HCT116 (cell line): ENCODE data around the gene KPNA4. TPM values are rescaled to one million over a fixed set of nuclear protein-coding genes. Genes with fewer than 3 reads are reported as not detected.

Experiments used
- ATAC-seq: fragments of 200-7000 bp; cut with Tn5 transposase; 2 replicates; pipeline ENCODE4 v1.9.1; 2020; ENCODE audit warnings: mild to moderate bottlenecking, moderate library complexity
- BruUV-seq: library from RNA; stranded (reverse); fragments of 400-500 nt; replicated peaks from 2 replicates; lab custom pipeline; 2021; lab: Mats Ljungman, UMichigan
- CTCF ChIA-PET: fragments of 300-600 bp; sonication (Branson Sonifier 250); formaldehyde crosslinking; loops from one replicate; lab custom pipeline; 2021; ENCODE audit warnings: antibody characterized with exemption; lab: Charles Lee
- POLR2A ChIA-PET: fragments of 300-600, 350-600 bp; sonication (Branson Sonifier 250); formaldehyde crosslinking; loops from one replicate; lab custom pipeline; 2021; ENCODE audit warnings: antibody characterized with exemption; lab: Charles Lee
- RAD21 ChIA-PET, 2 experiments: fragments of 300-600 bp; sonication (Branson Sonifier 250); formaldehyde crosslinking; loops; one replicate each; lab custom pipeline; 2023; ENCODE audit warnings: low total read pairs in 2 of 2; ENCODE audit not compliant: uncharacterized antibody in 2 of 2, unreplicated experiment in 2 of 2, low non-redundant PET in 1 of 2; lab: Charles Lee
- DNase-seq: peaks from one replicate; pipeline ENCODE4 v3.0.0-alpha.2; 2010; ENCODE audit warnings: low read depth, low spot score
- H2AFZ ChIP-seq: fragments of 200-600 bp; shearing (Covaris generic), sonication (generic); 2 replicates; pipeline ENCODE4 v1.6.1; 2017; ENCODE audit warnings: low read depth, mixed run types, mixed read lengths, antibody characterized with exemption, low read length; ENCODE audit not compliant: poor library complexity, severe bottlenecking
- H3K27ac ChIP-seq: 2 replicates; pipeline ENCODE4 v1.5.1; 2012; ENCODE audit warnings: low read depth, low read length
- H3K27me3 ChIP-seq: fragments of 200-600 bp; sonication (generic); 2 replicates; pipeline ENCODE4 v1.6.1; 2016; ENCODE audit warnings: mixed run types, low read length, mixed read lengths; ENCODE audit not compliant: insufficient read depth
- H3K36me3 ChIP-seq, 2 experiments: fragments of 200-500 bp in 1 of 2; fragments of 200-600 bp in 1 of 2; sonication (Bioruptor generic) in 1 of 2; sonication (generic) in 1 of 2; 2 replicates each; pipeline versions ENCODE4 v1.5.1 to v1.6.1; 2014 to 2016; ENCODE audit warnings: low read length in 2 of 2, inconsistent platforms in 1 of 2, mixed read lengths in 1 of 2, mixed run types in 1 of 2; ENCODE audit not compliant: insufficient read depth in 2 of 2, control insufficient read depth in 1 of 2
- H3K4me1 ChIP-seq, 2 experiments: fragments of 200-600 bp in 1 of 2; sonication (generic) in 1 of 2; 2 replicates each; pipeline versions ENCODE4 v1.5.1 to v1.6.1; 2012 to 2017; ENCODE audit warnings: low read length in 2 of 2, inconsistent platforms in 1 of 2, mild to moderate bottlenecking in 1 of 2, mixed read lengths in 1 of 2, mixed run types in 1 of 2, moderate library complexity in 1 of 2; ENCODE audit not compliant: insufficient read depth in 2 of 2, control insufficient read depth in 1 of 2
- H3K4me2 ChIP-seq: fragments of 200-600 bp; sonication (generic); 2 replicates; pipeline ENCODE4 v1.6.1; 2017; ENCODE audit warnings: mixed run types, low read length, mixed read lengths
- H3K4me3 ChIP-seq, 2 experiments: fragments of 200-600 bp in 1 of 2; sonication (generic) in 1 of 2; replicated peaks in 1 of 2; 2 replicates each; pipeline ENCODE4 v1.5.1; 2011 to 2016; ENCODE audit warnings: low read length in 2 of 2, control low read depth in 1 of 2, low read depth in 1 of 2, mild to moderate bottlenecking in 1 of 2, mixed read lengths in 1 of 2, mixed run types in 1 of 2
- H3K79me2 ChIP-seq: fragments of 200-600 bp; sonication (generic); 2 replicates; pipeline ENCODE4 v1.6.1; 2017; ENCODE audit warnings: mild to moderate bottlenecking, mixed run types, low read length, moderate library complexity, mixed read lengths; ENCODE audit not compliant: insufficient read depth
- H3K9ac ChIP-seq: fragments of 200-600 bp; sonication (generic); 2 replicates; pipeline ENCODE4 v1.6.1; 2016; ENCODE audit warnings: low read length, mixed read lengths
- H3K9me2 ChIP-seq: fragments of 200-600 bp; sonication (generic), shearing (Covaris generic); 2 replicates; pipeline ENCODE4 v1.6.1; 2017; ENCODE audit warnings: mixed run types, mild to moderate bottlenecking, moderate library complexity; ENCODE audit not compliant: insufficient read depth
- H3K9me3 ChIP-seq, 2 experiments: fragments of 200-500 bp in 1 of 2; fragments of 200-600 bp in 1 of 2; sonication (Bioruptor generic) in 1 of 2; sonication (generic) in 1 of 2; 2 replicates each; pipeline ENCODE4 v1.6.1; 2014 to 2017; ENCODE audit warnings: low read length in 2 of 2, mixed read lengths in 2 of 2, inconsistent platforms in 1 of 2, low read depth in 1 of 2, mild to moderate bottlenecking in 1 of 2, mixed run types in 1 of 2, moderate library complexity in 1 of 2; ENCODE audit not compliant: control insufficient read depth in 1 of 2, insufficient read depth in 1 of 2
- H4K20me1 ChIP-seq: fragments of 200-600 bp; sonication (generic), shearing (Covaris generic); 2 replicates; pipeline ENCODE4 v1.6.1; 2017; ENCODE audit warnings: mixed run types, mild to moderate bottlenecking, moderate library complexity; ENCODE audit not compliant: insufficient read depth
- CBX3 ChIP-seq: IDR thresholded peaks from 2 replicates; pipeline ENCODE4 v1.6.1; 2012; ENCODE audit warnings: low read depth
- EGR1 ChIP-seq: IDR thresholded peaks from 2 replicates; pipeline ENCODE4 v1.6.1; 2012; ENCODE audit warnings: low read depth
- EZH2phosphoT487 ChIP-seq: fragments of 200-600 bp; IDR thresholded peaks from 2 replicates; pipeline ENCODE4 v1.6.1; 2018; ENCODE audit warnings: antibody characterized with exemption, borderline replicate concordance
- FOSL1 ChIP-seq: IDR thresholded peaks from 2 replicates; pipeline ENCODE4 v1.6.1; 2012; ENCODE audit warnings: low read depth
- JUND ChIP-seq: IDR thresholded peaks from 2 replicates; pipeline ENCODE4 v1.6.1; 2012
- POLR2AphosphoS5 ChIP-seq: IDR thresholded peaks from 2 replicates; pipeline ENCODE4 v1.6.1; 2011; ENCODE audit warnings: mild to moderate bottlenecking, low read depth, low read length, moderate library complexity
- RAD21 ChIP-seq: IDR thresholded peaks from 2 replicates; pipeline ENCODE4 v1.6.1; 2012; ENCODE audit warnings: low read depth, mild to moderate bottlenecking
- SIN3A ChIP-seq: IDR thresholded peaks from 2 replicates; pipeline ENCODE4 v1.6.1; 2012; ENCODE audit warnings: low read depth
- SRF ChIP-seq: IDR thresholded peaks from 2 replicates; pipeline ENCODE4 v1.6.1; 2012; ENCODE audit warnings: low read depth
- TCF7L2 ChIP-seq: IDR thresholded peaks from 2 replicates; pipeline ENCODE4 v1.7.0; 2011; ENCODE audit warnings: borderline replicate concordance, inconsistent platforms; ENCODE audit not compliant: insufficient read depth, insufficient read length; ENCODE audit errors: extremely low read depth
- YY1 ChIP-seq: IDR thresholded peaks from 2 replicates; pipeline ENCODE4 v1.6.1; 2011; ENCODE audit warnings: low read length, low read depth, moderate library complexity, mild to moderate bottlenecking; ENCODE audit not compliant: insufficient replicate concordance; ENCODE audit errors: extremely low read depth
- ZFX ChIP-seq: fragments of 450-650 bp; IDR thresholded peaks from 2 replicates; pipeline ENCODE4 v1.6.1; 2017
- ZNF274 ChIP-seq: fragments of 200-500 bp; sonication (Bioruptor generic); IDR thresholded peaks from 2 replicates; pipeline ENCODE4 v1.6.1; 2014; ENCODE audit warnings: mild to moderate bottlenecking, low read depth, low read length, inconsistent platforms
- intact Hi-C: fragments of 100-400 bp; cut with micrococcal nuclease; formaldehyde crosslinking; loops from 2 replicates; pipeline ENCODE4 v1.10.0; 2022
- total RNA-seq: library from RNA; stranded (reverse); gene quantifications from one replicate; pipeline ENCODE4 v1.2.1, GENCODE V29; 2021; ENCODE audit not compliant: unreplicated experiment
- TF ChIP-seq, protein P1 (sequence below): IDR thresholded peaks from 2 replicates; pipeline ENCODE4 v1.6.1; 2011; ENCODE audit warnings: mild to moderate bottlenecking, low read length, moderate library complexity; ENCODE audit not compliant: insufficient replicate concordance; ENCODE audit errors: extremely low read depth
- TF ChIP-seq, protein P2 (sequence below): IDR thresholded peaks from 2 replicates; pipeline ENCODE4 v1.6.1; 2012
- TF ChIP-seq, protein P3 (sequence below), 3 experiments: fragments of 200-600 bp in 1 of 3; sonication (generic) in 1 of 3; IDR thresholded peaks in 2 of 3; conservative IDR thresholded peaks in 1 of 3; 2 replicates each; pipeline ENCODE4 v1.5.1; 2012 to 2017; ENCODE audit warnings: low read depth in 2 of 3, low read length in 2 of 3, antibody characterized with exemption in 1 of 3, borderline replicate concordance in 1 of 3, control low read depth in 1 of 3, mild to moderate bottlenecking in 1 of 3, mixed read lengths in 1 of 3, mixed run types in 1 of 3, moderate library complexity in 1 of 3; ENCODE audit not compliant: insufficient read depth in 1 of 3
- TF ChIP-seq, protein P4 (sequence below): IDR thresholded peaks from 2 replicates; pipeline ENCODE4 v1.6.1; 2012

KPNA4 gene
- total RNA-seq, 1 experiment from 2014 or later, result 43.1 TPM

DNA sequence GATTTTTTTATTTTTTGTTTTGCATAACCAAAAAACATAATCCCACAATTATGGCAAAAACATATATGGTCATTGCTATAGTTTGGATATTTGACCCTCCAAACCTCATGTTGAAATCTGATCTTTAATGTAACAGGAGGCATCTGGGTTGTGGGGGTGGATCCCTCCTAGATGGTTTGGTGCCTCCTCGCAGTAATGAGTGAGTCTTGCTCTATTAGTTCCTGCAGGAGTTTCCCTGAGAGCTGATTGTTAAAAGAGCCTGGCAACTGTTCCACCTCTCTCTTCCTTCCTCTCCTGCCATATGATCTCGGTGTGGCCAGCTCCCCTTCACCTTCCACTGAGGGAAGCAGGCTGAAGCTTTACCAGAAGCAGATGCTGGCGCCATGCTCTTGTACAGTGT lies 82.6 kb downstream of the KPNA4 start:
- H2AFZ ChIP-seq, result no peak overlapping the region
- TF ChIP-seq FOSL1 (no peak), RAD21 (no peak)
- TF ChIP-seq, protein P1, sequence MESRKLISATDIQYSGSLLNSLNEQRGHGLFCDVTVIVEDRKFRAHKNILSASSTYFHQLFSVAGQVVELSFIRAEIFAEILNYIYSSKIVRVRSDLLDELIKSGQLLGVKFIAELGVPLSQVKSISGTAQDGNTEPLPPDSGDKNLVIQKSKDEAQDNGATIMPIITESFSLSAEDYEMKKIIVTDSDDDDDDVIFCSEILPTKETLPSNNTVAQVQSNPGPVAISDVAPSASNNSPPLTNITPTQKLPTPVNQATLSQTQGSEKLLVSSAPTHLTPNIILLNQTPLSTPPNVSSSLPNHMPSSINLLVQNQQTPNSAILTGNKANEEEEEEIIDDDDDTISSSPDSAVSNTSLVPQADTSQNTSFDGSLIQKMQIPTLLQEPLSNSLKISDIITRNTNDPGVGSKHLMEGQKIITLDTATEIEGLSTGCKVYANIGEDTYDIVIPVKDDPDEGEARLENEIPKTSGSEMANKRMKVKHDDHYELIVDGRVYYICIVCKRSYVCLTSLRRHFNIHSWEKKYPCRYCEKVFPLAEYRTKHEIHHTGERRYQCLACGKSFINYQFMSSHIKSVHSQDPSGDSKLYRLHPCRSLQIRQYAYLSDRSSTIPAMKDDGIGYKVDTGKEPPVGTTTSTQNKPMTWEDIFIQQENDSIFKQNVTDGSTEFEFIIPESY, result no peak
- TF ChIP-seq, all 23 proteins: peak for 0
- no peaks in the 10 kb centered on the region for H4K20me1 ChIP-seq
- POLR2A ChIA-PET, result no interaction called here
- no peak overlapping the region for H3K9ac ChIP-seq
- DNase-seq (no peak), ATAC-seq (no peak)
- CTCF ChIA-PET, result interaction anchor here (1.4 kb wide), 1 partner anchor 320 kb away, joined by 5 read pairs; no protein-coding TSS in a partner anchor
- no TSS peak for BruUV-seq
- no peaks in the 10 kb centered on the region for H3K9me2 ChIP-seq
- H3K27ac ChIP-seq, result no peak overlapping the region
- intact Hi-C loops, result no loop called here
- H3K79me2 ChIP-seq, result no peaks in the 10 kb centered on the region
- RAD21 ChIA-PET, result no interaction called here
- no peaks in the 10 kb centered on the region for H3K4me1 ChIP-seq
- H3K9me3 ChIP-seq, result no peaks in the 10 kb centered on the region
- no peaks in the 10 kb centered on the region for H3K36me3 ChIP-seq
- no peak overlapping the region for H3K4me3 ChIP-seq
- H3K4me2 ChIP-seq, result no peak overlapping the region
- no peaks in the 10 kb centered on the region for H3K27me3 ChIP-seq

DNA sequence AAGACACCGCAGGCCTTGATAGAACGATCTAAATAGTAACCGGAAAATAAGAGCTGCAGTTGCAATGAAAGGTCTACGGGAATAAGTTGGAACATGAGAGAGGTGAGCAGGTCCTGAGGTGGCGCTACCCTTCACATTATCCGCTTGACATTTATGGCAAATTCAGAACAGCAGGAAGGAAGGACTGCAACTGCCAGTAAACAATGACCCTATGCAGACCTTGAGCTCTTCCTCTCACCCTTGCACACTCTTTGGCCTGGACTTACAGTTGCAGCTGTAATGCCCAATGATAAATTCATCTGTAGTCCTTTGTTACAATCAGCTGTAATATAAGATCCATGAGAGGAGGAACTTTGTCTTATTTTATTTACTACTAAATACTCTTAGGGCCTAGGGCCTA lies 83.5 kb downstream of the KPNA4 start:
- Histone ChIP-seq H3K4me2 (no peak overlapping the region), H3K4me1 (no peaks in the 10 kb centered on the region), H3K9me2 (no peaks in the 10 kb centered on the region), H3K4me3 (no peak overlapping the region), H3K36me3 (no peaks in the 10 kb centered on the region), H3K9me3 (no peaks in the 10 kb centered on the region), H3K27ac (no peak overlapping the region), H3K27me3 (no peaks in the 10 kb centered on the region)
- intact Hi-C loops, result no loop called here
- POLR2A ChIA-PET, result no interaction called here
- no peak for DNase-seq
- no TSS peak for BruUV-seq
- no peak for TF ChIP-seq TCF7L2
- TF ChIP-seq CBX3, result no peak
- TF ChIP-seq POLR2AphosphoS5, result no peak
- TF ChIP-seq, protein P2, sequence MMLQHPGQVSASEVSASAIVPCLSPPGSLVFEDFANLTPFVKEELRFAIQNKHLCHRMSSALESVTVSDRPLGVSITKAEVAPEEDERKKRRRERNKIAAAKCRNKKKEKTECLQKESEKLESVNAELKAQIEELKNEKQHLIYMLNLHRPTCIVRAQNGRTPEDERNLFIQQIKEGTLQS, result no peak
- TF ChIP-seq, protein P3, sequence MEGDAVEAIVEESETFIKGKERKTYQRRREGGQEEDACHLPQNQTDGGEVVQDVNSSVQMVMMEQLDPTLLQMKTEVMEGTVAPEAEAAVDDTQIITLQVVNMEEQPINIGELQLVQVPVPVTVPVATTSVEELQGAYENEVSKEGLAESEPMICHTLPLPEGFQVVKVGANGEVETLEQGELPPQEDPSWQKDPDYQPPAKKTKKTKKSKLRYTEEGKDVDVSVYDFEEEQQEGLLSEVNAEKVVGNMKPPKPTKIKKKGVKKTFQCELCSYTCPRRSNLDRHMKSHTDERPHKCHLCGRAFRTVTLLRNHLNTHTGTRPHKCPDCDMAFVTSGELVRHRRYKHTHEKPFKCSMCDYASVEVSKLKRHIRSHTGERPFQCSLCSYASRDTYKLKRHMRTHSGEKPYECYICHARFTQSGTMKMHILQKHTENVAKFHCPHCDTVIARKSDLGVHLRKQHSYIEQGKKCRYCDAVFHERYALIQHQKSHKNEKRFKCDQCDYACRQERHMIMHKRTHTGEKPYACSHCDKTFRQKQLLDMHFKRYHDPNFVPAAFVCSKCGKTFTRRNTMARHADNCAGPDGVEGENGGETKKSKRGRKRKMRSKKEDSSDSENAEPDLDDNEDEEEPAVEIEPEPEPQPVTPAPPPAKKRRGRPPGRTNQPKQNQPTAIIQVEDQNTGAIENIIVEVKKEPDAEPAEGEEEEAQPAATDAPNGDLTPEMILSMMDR (IDR thresholded peaks at IDR 0.05 in 2 of 3, conservative IDR thresholded peaks at IDR 0.05 in 1 of 3; ENCODE audit: borderline replicate concordance in 1 of 3, insufficient read depth in 1 of 3, low read depth in 2 of 3, low read length in 2 of 3), result no peak
- no peak for TF ChIP-seq FOSL1
- TF ChIP-seq YY1, result no peak
- no peak for TF ChIP-seq ZFX
- TF ChIP-seq JUND, result no peak
- TF ChIP-seq SRF, result no peak
- no peak for TF ChIP-seq EZH2phosphoT487
- TF ChIP-seq SIN3A, result no peak
- no peak for TF ChIP-seq ZNF274
- TF ChIP-seq, protein P4, sequence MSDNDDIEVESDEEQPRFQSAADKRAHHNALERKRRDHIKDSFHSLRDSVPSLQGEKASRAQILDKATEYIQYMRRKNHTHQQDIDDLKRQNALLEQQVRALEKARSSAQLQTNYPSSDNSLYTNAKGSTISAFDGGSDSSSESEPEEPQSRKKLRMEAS, result no peak
- TF ChIP-seq EGR1, result no peak
- TF ChIP-seq, all 23 proteins: peak for 0
- H4K20me1 ChIP-seq, result no peaks in the 10 kb centered on the region
- RAD21 ChIA-PET, result no interaction called here
- H2AFZ ChIP-seq, result no peak overlapping the region
- no peak for ATAC-seq
- CTCF ChIA-PET, result interaction anchor here (1.4 kb wide), 1 partner anchor 319 kb away, joined by 5 read pairs; no protein-coding TSS in a partner anchor
- H3K9ac ChIP-seq, result no peak overlapping the region
- H3K79me2 ChIP-seq, result no peaks in the 10 kb centered on the region
